HG02970 (cell line): ENCODE results near the gene ZIC2.

Source experiments
- ATAC-seq: cut with Tn5 transposase; IDR thresholded peaks from one replicate; pipeline ENCODE4 v1.9.1; 2021; ENCODE audit warnings: mild to moderate bottlenecking, moderate library complexity, moderate number of reproducible peaks; ENCODE audit not compliant: unreplicated experiment, low FRiP score

Gene ZIC2

DNA sequence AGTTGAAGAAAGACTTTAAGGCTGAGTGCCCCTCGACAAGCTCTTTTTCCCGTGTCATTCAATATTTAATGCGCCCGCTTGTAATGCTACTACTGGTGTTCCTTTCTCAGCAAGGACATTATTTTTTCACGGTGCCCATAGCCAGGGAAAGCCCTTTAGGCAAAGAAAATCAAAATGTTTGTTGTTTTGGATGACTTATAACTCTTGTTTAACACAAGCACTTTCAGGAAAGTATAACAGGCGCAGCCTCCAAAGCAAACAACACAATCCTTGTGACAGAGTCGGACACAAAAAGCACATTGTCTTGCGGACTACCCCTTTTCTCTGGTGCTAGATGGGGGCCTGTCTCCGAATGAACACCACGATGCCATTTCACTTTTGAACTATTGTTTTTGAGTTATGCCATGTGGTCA lies 22.5 kb upstream of the ZIC2 start:
- ATAC-seq, result no peak

DNA sequence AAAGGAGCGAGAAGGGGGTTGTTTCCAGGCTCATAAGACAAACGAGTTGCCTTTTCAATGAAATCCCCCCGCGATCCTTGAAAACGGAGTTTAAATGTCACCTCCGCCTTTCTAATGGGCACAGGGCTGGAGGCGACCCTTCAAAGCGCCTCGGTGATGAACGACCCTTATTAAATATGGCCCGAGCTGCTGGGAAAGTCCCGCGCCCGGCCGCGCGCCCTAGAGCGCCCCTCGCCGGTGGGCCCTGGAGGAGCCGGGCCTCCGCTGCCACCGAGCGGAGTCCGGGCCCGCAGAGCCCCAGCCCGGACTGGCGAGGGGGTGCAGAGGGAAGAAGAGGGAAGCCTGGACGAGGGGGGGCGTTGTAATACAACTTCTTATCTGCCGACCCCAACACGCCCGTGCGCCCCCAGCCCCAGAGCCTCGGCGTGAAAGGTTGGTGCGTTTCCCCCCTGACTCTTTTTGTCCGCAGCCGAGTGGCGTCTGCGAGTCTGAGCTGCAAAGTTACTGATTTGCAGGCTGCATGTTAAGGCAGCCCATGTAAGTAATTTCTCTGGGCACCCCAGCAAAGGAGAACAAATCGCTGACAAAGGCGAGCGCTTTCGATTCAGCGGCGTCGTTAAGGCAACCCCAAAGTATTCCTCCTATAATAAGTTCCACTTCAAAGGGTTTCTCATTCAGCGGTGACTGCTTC lies 21.9 kb upstream of the ZIC2 start:
- no peak for ATAC-seq

DNA sequence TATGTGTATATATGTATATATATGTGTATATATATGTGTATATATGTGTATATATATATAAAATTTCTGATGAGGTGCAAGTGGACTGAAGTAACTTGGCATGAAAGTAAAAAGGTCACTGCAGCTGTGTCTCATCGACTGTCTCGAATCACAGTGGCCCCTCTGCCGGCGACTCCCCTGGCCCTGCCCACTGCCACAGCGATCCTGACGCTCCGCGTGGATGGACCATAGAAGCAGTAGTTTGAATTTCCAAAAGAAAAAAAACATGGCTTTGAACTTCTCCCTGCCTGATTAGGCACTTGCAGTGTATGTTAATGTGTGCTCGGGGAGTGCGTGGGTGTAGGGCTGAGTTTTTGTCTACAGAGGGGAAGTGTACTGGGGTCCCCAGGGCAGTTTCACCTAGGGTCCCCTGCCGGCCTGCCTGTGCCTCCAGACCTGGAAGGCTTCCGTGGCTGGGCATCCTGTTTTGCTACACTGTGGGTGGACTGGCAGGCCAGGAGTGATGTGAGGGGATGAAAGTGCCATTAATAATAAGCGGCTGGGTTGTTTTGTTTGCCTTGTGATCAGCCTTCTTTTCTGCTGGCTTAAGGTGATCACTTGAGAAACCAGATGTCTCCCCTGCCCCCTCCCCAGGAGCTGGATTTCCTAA lies 20.8 kb upstream of the ZIC2 start:
- ATAC-seq, result no peak

DNA sequence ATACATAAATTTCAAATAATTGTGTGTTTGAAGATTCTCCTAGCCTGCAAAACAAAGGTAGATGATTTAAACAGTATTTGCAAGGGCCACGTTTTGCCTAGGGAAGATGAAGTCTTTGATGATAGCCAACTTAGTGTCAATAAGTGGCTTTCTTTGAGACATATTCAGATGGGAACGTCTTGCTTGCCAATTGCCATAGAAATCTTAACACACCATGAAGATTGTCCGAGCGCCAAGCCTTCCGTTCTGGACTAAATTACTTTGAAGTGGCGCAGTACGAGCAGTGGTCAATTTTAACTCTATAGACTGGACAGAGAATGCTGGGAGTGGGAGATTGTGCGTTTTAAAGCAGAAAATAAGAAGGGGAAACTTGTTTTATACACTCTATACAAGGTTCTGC lies 19.9 kb upstream of the ZIC2 start:
- no peak for ATAC-seq

DNA sequence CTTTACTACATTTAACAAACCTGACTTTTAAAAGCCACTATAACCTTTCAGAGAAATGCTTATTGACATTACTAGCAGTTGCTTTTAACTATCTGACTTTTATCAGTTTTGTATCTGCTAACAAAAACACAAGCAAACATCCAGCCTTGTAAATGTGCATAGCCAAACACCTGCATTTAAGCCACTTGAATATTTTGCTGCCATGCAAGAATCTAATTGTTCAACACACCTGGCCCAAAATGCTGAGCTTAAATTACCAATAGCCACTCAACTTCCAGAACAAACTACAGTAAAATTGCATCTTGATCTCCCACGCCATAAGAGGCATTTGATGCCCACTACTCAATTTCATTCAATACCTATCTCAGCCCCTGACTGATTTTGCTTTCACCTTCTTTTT lies 19.3 kb upstream of the ZIC2 start:
- ATAC-seq, result no peak

DNA sequence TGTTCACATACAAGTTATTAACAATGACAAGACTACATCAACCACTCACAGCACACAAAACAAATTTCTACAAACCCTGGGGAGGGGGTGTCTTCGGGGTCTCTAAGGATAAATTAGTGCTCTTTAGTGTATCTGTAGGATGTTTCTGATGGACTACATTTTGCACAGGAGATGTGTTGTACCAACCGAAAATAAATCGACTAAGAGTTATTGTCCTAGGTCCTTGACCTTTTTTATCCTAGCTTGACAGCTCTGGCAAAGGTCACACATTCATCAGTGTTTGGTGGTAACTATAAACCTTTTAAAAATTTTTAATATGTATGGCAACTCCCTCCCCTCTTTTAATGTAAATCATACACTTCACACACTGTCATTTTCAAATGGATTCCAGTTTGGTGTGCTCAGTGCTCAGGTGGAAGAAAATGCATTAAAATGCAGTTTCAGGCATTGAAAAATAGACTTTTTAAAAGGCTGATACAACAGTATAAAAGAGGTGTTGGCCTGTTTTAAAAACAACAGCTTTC lies 17.7 kb upstream of the ZIC2 start:
- no peak for ATAC-seq

DNA sequence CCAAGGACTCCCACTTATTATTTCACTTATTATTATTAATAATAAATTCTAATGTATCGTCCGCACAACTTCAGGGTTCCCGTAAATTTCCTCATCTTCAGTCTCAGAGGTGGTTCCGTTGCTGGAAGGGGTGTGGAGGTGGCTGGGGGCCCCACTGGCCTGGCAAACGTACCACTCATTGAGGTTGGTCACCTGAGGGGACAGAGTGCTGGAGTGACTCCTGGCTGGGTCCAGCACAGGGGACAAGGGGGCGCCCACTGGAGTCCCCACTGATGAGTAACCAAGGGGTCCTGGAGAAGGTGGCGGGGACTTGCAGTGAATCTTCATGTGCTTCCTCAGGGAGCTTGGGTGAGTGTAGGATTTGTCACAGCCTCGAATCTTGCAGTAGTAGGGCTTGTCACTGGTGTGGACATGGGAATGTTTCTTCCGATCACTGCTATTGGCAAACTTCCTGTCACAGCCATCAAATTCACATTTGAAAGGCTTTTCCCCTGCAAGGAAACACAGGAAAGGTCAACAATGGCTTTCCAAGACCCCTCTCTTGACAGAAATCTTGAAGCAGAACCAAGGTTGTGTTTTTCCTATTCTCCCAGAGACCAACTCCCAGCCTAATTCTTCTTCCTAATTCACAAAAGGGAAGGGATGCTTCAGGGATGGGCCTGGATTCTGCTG lies 16.1 kb upstream of the ZIC2 start:
- no peak for ATAC-seq

DNA sequence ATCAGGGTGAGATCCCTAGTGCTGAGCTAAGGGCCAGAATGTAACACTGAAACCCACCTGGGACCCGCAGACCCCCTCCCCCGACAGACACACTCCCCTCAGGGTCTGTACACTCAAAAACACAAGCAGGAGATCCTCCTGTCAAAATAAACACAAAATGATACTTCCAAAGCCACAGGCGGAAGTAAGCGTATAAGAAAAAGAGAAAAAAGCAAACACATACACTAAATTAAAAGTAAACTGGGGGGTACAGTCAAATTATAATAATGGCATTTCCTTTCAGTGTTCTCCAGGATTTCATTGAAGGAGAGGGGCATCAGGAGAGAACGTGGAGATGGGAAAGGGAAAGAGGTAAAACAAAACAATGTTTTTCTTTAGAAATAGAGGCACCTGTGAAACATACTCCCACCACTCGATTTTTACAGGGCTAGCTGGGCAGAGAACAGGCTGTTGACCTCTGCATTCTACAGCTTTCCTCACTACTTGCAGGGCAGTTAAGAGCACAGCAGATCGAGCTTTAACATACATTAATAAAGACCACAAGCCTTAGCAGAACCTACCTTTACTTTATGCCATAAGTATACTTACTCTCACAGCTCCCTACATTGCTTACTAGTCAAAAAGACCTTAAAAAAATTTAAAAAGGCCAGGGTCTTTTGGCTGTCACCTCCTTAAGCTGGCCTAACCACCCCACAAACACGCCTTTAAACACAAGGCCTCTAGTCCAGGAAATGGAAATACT lies 15.3 kb upstream of the ZIC2 start:
- no peak for ATAC-seq

DNA sequence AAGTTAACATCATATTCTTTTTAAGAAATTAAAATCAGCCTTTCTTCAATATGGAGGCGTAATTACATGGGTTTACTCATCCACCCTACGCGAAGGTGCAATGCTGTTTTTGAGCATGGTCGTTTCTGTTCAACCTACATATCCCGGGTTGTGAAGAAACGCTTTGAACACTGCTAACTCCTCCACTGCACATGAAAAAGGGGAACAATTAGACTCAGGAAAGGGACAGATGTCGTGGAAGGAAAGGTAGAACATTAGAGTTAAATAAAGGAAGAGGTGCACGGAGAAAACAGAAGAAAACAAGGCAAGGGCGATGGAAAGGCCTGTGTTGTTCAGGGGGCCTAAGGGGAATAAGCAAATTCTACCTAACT lies 14.1 kb upstream of the ZIC2 start:
- ATAC-seq, result no peak

DNA sequence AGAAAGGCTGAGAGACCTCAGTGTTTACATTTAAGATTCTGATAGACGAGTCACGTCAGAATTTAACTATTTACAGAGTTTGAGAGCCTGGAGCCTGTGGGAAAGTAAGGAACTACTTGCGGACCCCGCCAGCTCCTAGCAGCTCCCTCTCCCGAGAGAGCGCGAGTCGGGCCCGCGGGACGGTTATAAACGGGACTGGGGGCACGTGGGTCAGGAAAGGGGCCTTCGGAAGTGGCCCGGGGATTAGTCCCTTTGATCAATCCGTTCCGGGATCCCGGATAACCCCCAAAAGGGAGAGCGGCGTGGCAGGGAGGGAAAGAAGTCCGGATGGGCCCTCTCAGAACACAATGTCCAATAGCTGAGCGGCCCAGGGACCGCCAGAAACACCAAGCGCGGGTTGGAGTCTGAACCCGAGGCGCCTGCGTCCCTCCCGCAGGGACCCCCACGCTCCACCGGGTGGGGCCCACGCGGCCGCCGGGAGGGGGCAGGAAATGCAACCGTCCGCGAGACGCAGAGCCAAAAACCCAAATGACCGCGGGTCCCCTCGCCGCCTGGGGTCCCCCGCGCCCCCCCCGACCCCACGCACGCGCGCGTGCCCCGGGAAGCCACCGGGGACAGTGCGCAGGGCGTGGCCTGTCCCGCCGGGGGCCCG lies 13.6 kb upstream of the ZIC2 start:
- ATAC-seq, result no peak

DNA sequence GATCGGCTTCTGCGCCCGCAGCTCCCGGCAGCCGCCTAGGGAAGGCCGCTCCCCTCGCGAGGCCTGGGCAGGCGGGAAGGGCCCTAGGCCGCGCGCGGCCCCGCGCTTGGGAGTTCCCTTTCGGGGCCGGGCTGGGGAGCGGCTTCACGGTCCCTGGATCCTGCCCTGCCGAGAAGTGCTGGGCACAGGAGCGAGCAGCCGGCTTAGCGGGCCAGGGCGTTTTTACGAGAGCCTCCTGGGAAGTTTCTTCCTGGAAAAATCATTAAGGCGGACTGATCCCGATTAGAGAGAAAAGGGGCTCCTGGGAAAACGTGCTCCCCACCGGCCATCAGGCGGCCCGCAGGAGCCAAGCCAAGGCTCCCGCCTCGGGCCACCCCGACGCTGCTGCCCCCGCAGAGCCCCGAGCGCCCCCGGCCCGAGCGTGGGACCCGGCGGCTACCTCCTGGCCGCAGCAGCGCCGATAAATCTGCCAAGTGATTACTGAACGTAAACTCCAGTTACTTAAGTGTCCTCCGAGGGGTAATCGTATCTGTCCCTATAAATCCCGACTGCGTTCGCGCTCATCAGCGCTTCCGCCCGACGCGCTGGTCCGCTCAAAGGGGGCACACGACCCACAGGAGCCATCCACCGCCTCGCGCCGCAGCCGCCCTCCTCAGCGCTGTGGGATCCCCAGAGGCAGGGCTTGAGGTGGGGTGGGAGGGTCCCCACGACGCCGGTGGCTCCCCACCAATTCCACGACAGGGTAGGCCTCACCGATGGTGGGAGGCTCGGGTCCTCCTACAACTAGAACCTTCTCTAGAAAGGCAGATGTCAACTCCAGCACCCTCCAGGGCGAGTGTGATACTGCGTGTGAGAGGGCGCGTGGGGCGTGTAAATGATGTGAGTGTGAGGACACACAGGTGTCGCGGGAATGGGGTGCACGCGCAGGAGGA lies 12.8 kb upstream of the ZIC2 start:
- ATAC-seq, result no peak

DNA sequence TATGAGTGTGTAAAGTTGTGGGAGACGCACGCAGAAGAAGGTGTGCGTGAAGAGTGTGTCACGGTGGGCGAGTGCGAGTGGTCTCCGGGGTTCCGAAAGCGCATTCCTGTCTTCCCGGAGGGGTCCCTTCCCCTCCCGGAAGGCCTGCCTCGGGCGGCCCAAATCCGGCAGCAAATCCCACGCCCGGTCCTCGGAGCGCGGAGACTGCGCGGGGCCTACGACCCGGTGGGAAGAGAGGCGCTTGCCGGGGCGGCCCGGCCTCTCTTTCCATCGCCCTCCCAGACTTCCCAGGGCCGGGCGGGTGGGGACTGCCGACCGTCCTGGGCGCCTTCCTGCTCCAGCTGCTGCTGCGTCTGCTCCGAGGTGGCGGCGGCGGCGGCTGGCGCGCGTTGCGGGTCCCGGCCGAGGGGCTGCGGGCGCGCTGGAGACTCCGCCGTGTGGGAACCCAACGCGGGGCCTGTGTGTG lies 12.1 kb upstream of the ZIC2 start:
- no peak for ATAC-seq

DNA sequence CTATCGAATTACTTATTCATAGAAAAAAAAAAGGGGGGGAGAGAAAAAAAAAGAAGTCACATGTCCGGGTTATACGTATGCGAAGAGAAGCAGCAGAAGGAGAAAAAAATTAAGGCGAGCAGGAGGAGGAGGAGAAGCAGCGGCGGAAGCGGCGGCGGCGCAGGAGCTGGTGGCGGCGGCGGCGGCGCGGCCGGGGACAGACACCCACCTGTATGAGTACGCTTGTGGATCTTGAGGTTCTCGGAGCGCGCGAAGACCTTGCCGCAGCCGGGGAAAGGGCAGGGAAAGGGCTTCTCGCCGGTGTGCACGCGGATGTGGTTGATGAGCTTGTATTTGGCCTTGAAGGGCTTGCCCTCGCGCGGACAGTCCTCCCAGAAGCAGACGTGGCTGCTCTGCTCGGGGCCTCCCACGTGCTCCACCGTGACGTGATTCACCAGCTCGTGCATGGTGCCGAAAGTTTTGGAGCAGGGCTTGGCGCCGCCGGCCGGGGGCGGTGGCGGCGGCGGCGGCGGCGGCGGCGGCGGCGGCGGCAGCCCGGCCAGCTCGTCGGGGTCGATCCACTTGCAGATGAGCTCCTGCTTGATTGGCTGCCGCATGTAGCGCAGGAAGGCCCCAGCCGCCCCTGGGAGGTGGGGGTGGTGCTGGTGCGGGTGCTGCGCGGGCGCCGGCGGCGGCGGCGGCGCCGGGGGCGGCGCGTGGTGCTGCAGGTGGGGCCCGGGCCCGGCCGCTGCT lies 11.5 kb upstream of the ZIC2 start:
- no peak for ATAC-seq

DNA sequence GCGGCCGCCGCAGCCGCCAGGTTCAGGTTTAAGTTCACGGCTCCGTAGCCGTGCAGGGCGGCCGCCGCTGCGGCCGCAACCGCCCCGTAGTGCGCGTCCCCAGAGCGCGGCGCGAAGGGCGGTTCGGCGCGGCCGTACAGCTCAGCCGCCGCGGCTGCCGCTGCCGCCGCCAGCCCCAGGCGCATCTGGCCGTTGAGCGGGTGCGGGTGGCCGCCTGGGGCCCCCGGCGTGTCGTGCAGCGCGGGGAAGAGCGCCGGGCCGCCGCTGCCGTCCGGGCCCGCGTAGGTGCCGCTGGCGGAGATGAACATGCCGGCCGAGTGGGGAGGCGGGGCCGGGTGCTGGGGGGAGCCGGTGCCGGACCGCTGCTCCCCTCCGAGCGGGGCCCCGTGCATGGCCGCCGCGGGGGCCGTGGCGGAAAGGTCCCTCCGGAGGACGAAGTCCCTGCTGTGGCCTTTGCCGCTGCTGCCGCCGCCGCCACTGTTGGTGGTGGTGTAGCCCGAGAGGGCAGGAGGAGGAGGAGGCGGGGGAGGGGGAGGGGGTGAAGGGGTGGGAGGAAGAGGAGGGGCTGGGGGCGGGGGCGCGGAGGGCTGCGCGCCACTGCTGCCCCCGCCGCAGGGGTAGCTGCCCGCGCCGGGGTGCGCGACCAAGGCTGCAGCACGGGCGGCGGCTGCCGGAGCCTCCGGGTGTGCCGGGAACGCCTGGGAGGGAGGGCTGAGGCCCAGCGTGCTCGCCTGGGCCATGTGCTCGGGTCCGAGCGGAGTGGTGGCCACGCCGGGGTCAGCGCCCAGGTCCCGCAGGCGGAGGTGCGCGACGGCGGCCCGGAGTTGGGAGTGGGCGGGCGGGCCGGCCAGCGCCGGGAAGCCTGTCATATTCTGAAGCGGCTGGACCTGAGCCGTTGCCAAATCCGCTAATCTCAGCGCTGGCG lies 10.7 kb upstream of the ZIC2 start:
- no peak for ATAC-seq

DNA sequence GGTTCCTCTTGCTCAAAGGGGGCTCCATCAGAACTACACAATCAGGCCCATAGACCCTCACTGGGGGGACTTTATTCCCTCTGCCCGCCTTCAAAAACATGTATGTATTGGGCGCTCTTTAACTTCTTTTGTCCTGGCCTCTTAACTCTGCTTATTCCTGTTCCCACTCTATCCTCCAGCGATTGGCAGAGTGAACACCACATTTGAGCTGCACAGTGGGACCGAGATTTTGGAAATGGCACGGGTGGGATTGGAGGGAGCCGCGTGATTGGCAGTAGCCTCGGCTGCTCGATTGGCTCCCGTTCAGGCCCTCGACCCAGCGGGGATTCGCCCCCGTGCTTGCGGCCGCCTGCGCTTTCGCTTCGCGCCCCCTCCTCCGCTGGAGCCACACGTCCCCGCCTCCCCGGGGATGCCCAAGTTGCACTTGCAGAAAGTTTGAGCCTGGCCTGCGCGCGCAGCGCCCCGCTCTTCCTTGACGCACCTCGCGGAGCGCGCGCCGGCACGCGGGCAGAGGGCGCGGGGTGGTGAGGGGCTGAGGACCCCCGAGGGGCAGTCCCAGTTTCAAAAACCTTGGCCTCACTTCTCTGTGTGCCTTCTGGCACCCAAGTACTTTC lies 9.9 kb upstream of the ZIC2 start, which contains the start of gene ZIC5:
Gene ZIC5, minus strand, starts transcription at position 192 of the 614 bp plus-strand sequence. Its CDS starts 164 bp downstream, at position 28.
- no peak for ATAC-seq

DNA sequence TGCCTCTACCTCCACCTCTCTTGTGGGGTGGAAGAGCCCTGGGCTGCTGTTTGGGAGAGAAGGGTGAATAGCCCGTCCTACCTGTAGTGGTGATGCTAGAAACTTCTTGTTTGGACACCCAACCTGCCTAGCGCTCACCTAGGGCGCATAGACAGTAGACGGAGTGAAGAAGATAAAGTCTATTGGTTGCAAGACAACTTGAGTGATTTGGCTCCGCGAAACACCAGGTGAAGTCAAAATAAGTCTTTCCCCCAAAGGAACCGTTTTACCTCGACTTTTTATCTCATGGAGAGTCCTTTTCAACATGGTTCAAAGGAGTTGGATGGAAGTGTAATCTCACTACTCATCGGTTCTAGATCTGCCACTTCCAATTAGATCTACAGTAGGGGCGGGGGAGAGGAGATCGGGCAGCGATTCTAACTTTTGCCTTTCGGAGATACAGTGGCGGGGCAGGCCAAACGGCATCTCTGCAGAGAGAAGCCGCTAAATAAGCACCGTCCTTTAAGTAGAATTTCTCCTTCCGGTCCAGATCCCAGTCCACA lies 9.3 kb upstream of the ZIC2 start:
- ATAC-seq, result no peak
